ENCODE data around the gene SLC12A7.

Gene SLC12A7

DNA sequence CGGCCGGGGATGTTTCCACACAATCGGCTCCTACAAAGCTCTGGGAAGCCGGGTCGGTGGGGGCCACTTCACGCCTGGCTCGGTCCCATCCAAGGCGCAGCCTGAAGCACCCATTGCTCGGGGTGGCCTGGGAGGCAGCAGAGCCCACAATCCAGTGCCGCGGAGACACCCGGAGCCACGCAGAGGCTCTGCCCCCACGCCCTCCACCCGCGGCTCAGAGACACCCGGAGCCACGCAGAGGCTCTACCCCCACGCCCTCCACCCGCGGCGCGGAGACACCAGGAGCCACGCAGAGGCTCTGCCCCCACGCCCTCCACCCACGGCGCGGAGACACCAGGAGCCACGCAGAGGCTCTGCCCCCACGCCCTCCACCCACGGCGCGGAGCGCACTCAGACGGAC, 31.9 kb downstream of the SLC12A7 start:
- Histone ChIP-seq H3K4me1 (ENCODE audit: insufficient read depth, insufficient read length) (no peaks in the 10 kb centered on the region), H3K27me3 (ENCODE audit: insufficient read depth, insufficient read length) (no peaks in the 10 kb centered on the region), H3K9me3 (ENCODE audit: insufficient read depth, low read length) (no peaks in the 10 kb centered on the region), H3K4me3 (ENCODE audit: insufficient read length, low read depth) (no peak overlapping the region), H3K9ac (ENCODE audit: insufficient read length, low read depth) (no peak overlapping the region), H3K36me3 (ENCODE audit: insufficient read depth, insufficient read length, low read length) (peaks cover 63% of the 10 kb centered on the region)
- TF ChIP-seq SUZ12 (IDR thresholded peaks at IDR 0.05; ENCODE audit: extremely low read depth, insufficient read depth, insufficient read length) (no peak), ZNF274 (IDR thresholded peaks at IDR 0.05; ENCODE audit: low read depth, low read length) (no peak)
- no peak for DNase-seq (ENCODE audit: low read depth, low spot score)

DNA sequence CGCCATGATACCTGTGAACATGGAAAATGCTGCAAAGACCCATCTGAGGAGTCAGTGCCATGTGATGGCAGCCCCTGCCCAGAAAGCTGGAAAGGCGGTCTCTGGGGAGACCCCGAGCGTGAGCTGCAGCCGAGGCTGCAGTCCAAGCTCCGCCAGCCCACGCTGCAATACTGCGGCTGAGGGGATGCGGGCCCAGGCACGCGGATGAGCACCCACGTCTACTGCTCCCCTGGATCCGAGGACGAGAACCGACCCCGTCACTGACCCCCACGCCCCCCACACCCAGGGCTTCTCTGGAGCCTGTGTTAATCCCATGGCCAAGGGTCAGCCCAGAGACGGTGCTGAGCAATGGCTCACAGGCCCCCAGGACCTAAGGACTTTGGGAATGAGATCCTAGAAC, 32.4 kb downstream of the SLC12A7 start:
- H3K4me1 ChIP-seq (ENCODE audit: insufficient read depth, insufficient read length), result no peaks in the 10 kb centered on the region
- peaks cover 63% of the 10 kb centered on the region for H3K36me3 ChIP-seq (ENCODE audit: insufficient read depth, insufficient read length, low read length)
- no peak overlapping the region for H3K4me3 ChIP-seq (ENCODE audit: insufficient read length, low read depth)
- TF ChIP-seq YY1 (IDR thresholded peaks at IDR 0.05; ENCODE audit: insufficient read depth, insufficient read length) (no peak), SUZ12 (IDR thresholded peaks at IDR 0.05; ENCODE audit: extremely low read depth, insufficient read depth, insufficient read length) (no peak), ZNF274 (IDR thresholded peaks at IDR 0.05; ENCODE audit: low read depth, low read length) (no peak)
- H3K9me3 ChIP-seq (ENCODE audit: insufficient read depth, low read length), result no peaks in the 10 kb centered on the region
- H3K27me3 ChIP-seq (ENCODE audit: insufficient read depth, insufficient read length), result no peaks in the 10 kb centered on the region
- H3K9ac ChIP-seq (ENCODE audit: insufficient read length, low read depth), result no peak overlapping the region
- DNase-seq (ENCODE audit: low read depth, low spot score), result no peak

DNA sequence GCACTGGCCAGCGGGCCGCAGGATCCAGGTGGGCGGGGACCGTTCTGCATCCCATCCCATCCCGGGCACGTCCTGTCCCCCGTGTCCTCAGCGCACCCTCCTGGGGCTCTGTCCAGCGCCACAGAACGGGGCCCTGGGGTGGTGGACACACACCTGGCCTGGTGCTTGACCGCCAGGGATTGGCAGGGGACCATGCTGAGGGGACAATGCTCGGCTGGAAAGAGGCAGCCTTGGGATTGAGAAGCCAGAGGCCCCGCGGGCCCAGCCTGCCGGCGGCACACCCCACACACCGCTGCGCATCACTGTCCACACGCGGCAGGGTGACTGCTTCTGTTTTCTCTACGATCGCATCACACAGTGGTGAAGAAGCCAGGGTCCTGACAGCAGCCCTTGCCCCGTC, 33.0 kb downstream of the SLC12A7 start:
- H3K36me3 ChIP-seq (ENCODE audit: insufficient read depth, insufficient read length, low read length), result peaks cover 63% of the 10 kb centered on the region
- H3K4me1 ChIP-seq (ENCODE audit: insufficient read depth, insufficient read length), result no peaks in the 10 kb centered on the region
- TF ChIP-seq YY1 (IDR thresholded peaks at IDR 0.05; ENCODE audit: insufficient read depth, insufficient read length) (no peak), SUZ12 (IDR thresholded peaks at IDR 0.05; ENCODE audit: extremely low read depth, insufficient read depth, insufficient read length) (no peak), ZNF274 (IDR thresholded peaks at IDR 0.05; ENCODE audit: low read depth, low read length) (no peak)
- no peak for DNase-seq (ENCODE audit: low read depth, low spot score)
- no peak overlapping the region for H3K4me3 ChIP-seq (ENCODE audit: insufficient read length, low read depth)
- no peaks in the 10 kb centered on the region for H3K9me3 ChIP-seq (ENCODE audit: insufficient read depth, low read length)
- no peak overlapping the region for H3K9ac ChIP-seq (ENCODE audit: insufficient read length, low read depth)
- H3K27me3 ChIP-seq (ENCODE audit: insufficient read depth, insufficient read length), result no peaks in the 10 kb centered on the region

DNA sequence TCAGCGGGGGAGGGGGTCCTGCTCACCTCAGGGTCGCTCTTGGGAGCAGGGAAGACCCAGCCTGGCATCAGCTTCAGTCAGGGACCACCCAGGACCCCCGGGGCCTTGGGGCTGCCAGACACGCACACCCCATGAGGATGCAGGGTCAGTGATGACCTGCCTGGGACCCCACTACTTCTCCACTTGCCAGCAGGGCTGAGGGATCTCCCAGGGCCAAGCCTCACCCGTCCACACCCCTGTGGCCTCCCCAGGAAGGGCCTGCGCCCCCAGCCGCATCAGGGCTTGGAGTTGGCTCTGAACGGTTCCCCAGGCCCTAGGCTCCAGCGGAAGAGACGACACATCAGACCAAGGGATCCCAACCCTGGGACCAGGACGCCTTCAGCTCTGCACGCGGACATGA, 33.7 kb downstream of the SLC12A7 start:
- H3K9ac ChIP-seq (ENCODE audit: insufficient read length, low read depth), result no peak overlapping the region
- H3K9me3 ChIP-seq (ENCODE audit: insufficient read depth, low read length), result no peaks in the 10 kb centered on the region
- no peaks in the 10 kb centered on the region for H3K4me1 ChIP-seq (ENCODE audit: insufficient read depth, insufficient read length)
- H3K27me3 ChIP-seq (ENCODE audit: insufficient read depth, insufficient read length), result no peaks in the 10 kb centered on the region
- DNase-seq (ENCODE audit: low read depth, low spot score), result no peak
- H3K4me3 ChIP-seq (ENCODE audit: insufficient read length, low read depth), result no peak overlapping the region
- H3K36me3 ChIP-seq (ENCODE audit: insufficient read depth, insufficient read length, low read length), result peaks cover 63% of the 10 kb centered on the region
- no peak for TF ChIP-seq YY1 (IDR thresholded peaks at IDR 0.05; ENCODE audit: insufficient read depth, insufficient read length)
- no peak for TF ChIP-seq ZNF274 (IDR thresholded peaks at IDR 0.05; ENCODE audit: low read depth, low read length)
- TF ChIP-seq SUZ12 (IDR thresholded peaks at IDR 0.05; ENCODE audit: extremely low read depth, insufficient read depth, insufficient read length), result no peak

DNA sequence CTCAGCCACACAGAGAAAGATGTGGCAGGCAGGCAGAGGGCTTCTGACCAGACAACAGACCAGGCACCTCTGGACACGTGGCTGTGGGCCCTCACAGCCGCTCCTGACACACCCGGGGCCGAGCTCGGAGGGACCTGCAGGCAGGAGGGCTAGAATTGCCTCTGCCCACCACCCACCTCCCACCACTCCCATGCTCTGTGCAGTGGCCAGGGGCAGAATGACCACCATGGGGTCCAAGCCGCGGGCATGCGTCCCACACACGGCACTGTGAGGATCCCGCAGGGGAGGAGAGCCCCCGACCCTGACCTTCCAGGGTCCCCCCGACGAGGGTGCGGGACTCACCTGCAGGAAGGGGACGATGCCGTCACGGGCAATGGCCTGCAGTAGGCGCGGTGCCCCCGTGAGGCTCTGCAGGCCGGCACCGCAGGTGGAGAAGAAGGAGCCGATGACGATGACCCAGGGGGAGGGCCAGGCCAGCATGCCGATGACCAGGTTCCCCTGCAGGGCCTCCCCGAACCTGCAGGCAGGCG, 34.3 kb downstream of the SLC12A7 start:
- H3K4me3 ChIP-seq (ENCODE audit: insufficient read length, low read depth), result no peak overlapping the region
- no peak for DNase-seq (ENCODE audit: low read depth, low spot score)
- H3K27me3 ChIP-seq (ENCODE audit: insufficient read depth, insufficient read length), result no peaks in the 10 kb centered on the region
- TF ChIP-seq YY1 (IDR thresholded peaks at IDR 0.05; ENCODE audit: insufficient read depth, insufficient read length), result no peak
- TF ChIP-seq SUZ12 (IDR thresholded peaks at IDR 0.05; ENCODE audit: extremely low read depth, insufficient read depth, insufficient read length), result no peak
- TF ChIP-seq ZNF274 (IDR thresholded peaks at IDR 0.05; ENCODE audit: low read depth, low read length), result no peak
- H3K36me3 ChIP-seq (ENCODE audit: insufficient read depth, insufficient read length, low read length), result peaks cover 63% of the 10 kb centered on the region
- no peaks in the 10 kb centered on the region for H3K4me1 ChIP-seq (ENCODE audit: insufficient read depth, insufficient read length)
- H3K9me3 ChIP-seq (ENCODE audit: insufficient read depth, low read length), result no peaks in the 10 kb centered on the region
- no peak overlapping the region for H3K9ac ChIP-seq (ENCODE audit: insufficient read length, low read depth)

DNA sequence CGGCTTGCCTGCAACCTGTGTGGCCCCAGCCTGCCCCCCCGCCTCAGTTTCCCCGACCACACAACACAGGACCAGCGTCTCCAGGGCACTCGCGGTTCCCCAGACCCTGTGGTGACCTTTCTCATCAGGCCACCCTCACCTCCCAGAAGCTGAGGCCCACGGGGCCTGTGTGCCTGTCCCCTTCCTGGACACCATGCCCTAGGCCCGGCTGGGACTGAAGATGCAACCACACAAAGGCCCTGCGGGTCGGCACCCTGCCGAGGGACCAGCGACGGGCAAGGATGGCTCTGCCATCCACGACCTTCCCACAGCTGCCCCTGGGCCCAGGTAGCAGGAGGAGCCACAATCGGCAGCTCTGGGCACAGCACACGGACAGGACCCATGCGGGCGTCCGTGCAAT, 34.8 kb downstream of the SLC12A7 start:
- TF ChIP-seq YY1 (IDR thresholded peaks at IDR 0.05; ENCODE audit: insufficient read depth, insufficient read length) (no peak), SUZ12 (IDR thresholded peaks at IDR 0.05; ENCODE audit: extremely low read depth, insufficient read depth, insufficient read length) (no peak), ZNF274 (IDR thresholded peaks at IDR 0.05; ENCODE audit: low read depth, low read length) (no peak)
- Histone ChIP-seq H3K36me3 (ENCODE audit: insufficient read depth, insufficient read length, low read length) (peaks cover 63% of the 10 kb centered on the region), H3K27me3 (ENCODE audit: insufficient read depth, insufficient read length) (no peaks in the 10 kb centered on the region), H3K4me1 (ENCODE audit: insufficient read depth, insufficient read length) (no peaks in the 10 kb centered on the region), H3K4me3 (ENCODE audit: insufficient read length, low read depth) (no peak overlapping the region), H3K9ac (ENCODE audit: insufficient read length, low read depth) (no peak overlapping the region), H3K9me3 (ENCODE audit: insufficient read depth, low read length) (no peaks in the 10 kb centered on the region)
- DNase-seq (ENCODE audit: low read depth, low spot score), result no peak

DNA sequence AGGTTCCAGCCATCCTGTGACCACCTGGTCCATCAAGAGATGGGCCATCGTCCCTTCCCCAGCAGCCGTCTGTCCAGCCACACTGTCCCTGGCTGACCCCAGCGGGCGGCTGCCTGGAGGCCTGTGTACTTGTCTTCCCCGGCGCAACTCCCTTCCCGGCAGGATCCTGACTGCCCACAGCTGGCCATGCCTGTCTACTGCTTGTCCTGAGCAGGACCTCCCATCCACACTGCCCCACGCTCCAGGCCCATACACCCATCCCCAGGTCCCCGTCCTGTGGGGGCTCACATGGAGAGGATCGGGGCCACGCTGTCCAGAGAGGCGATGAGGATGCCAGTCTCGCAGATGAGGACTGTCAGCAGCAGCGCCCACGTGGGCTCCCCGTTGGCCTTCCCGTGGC, 35.5 kb downstream of the SLC12A7 start:
- no peaks in the 10 kb centered on the region for H3K9me3 ChIP-seq (ENCODE audit: insufficient read depth, low read length)
- no peak overlapping the region for H3K4me3 ChIP-seq (ENCODE audit: insufficient read length, low read depth)
- no peak for DNase-seq (ENCODE audit: low read depth, low spot score)
- no peaks in the 10 kb centered on the region for H3K4me1 ChIP-seq (ENCODE audit: insufficient read depth, insufficient read length)
- no peaks in the 10 kb centered on the region for H3K27me3 ChIP-seq (ENCODE audit: insufficient read depth, insufficient read length)
- TF ChIP-seq ZNF274 (IDR thresholded peaks at IDR 0.05; ENCODE audit: low read depth, low read length) (no peak), YY1 (IDR thresholded peaks at IDR 0.05; ENCODE audit: insufficient read depth, insufficient read length) (no peak), SUZ12 (IDR thresholded peaks at IDR 0.05; ENCODE audit: extremely low read depth, insufficient read depth, insufficient read length) (no peak)
- no peak overlapping the region for H3K9ac ChIP-seq (ENCODE audit: insufficient read length, low read depth)
- peaks cover 60% of the 10 kb centered on the region for H3K36me3 ChIP-seq (ENCODE audit: insufficient read depth, insufficient read length, low read length)

All from NT2/D1 (cell line).